ENCODE measurements around the gene SLC4A2. TPM values are rescaled to one million over a fixed set of nuclear protein-coding genes. Genes with fewer than 3 reads are reported as not detected.

Gene SLC4A2
- total RNA-seq, 2 donors from 2014 or later: 265 to 284 TPM

DNA sequence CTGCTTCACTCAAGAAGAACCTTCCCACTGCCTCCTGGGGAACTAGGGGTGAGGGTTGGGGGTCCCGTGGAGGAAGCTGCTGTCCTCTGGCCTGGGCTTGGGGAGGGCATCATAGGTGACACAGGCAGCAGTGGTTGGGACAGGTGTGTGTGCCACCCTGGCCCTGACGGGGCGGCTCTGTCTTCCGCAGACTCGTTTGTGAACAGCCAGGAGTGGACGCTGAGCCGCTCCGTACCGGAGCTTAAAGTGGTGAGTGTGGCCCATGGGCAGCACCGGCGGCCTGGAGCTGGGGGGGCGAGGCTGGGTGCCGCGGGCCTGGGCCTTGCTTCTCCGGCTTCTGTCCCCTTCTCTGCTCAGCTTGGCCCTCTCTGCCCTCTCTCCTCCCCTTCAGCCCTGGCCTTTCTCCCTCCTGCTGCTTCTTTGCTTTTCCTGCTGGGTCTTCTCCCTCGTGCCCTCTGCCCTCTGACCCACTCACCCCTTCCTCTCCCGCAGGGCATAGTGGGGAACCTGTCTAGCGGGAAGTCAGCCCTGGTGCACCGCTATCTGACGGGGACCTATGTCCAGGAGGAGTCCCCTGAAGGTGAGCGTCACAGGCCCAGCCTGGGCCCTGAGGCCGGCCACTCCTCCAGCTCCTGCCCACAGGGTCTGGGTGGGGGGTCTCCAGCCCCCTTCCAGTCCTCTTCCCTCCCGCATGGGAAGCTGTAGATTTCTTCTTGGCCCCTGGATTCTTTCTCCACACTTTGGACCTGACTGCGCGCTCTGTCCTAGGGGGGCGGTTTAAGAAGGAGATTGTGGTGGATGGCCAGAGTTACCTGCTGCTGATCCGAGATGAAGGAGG is 57.4 kb downstream of the SLC4A2 start:
- WGBS, 2 experiments (ENCODE audit: insufficient coverage in 1 of 2, insufficient read length in 1 of 2): 92 to 96% methylated on average over 15 to 27 of the region's 27 CpGs
- H3K27ac ChIP-seq (ENCODE audit: low read depth, low read length): no peak overlapping the region
- no peaks in the 10 kb centered on the region for H3K9me3 Mint-ChIP-seq
- no peaks in the 10 kb centered on the region for H3K9me3 ChIP-seq (ENCODE audit: control insufficient read depth, low read length)
- H3K4me3 Mint-ChIP-seq: no peak overlapping the region
- peaks cover 21% of the 10 kb centered on the region for H3K4me1 Mint-ChIP-seq
- H3K27me3 ChIP-seq (ENCODE audit: control insufficient read depth, insufficient read depth, low read length, poor library complexity, severe bottlenecking): no peaks in the 10 kb centered on the region
- TF ChIP-seq, protein P1, sequence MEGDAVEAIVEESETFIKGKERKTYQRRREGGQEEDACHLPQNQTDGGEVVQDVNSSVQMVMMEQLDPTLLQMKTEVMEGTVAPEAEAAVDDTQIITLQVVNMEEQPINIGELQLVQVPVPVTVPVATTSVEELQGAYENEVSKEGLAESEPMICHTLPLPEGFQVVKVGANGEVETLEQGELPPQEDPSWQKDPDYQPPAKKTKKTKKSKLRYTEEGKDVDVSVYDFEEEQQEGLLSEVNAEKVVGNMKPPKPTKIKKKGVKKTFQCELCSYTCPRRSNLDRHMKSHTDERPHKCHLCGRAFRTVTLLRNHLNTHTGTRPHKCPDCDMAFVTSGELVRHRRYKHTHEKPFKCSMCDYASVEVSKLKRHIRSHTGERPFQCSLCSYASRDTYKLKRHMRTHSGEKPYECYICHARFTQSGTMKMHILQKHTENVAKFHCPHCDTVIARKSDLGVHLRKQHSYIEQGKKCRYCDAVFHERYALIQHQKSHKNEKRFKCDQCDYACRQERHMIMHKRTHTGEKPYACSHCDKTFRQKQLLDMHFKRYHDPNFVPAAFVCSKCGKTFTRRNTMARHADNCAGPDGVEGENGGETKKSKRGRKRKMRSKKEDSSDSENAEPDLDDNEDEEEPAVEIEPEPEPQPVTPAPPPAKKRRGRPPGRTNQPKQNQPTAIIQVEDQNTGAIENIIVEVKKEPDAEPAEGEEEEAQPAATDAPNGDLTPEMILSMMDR (conservative IDR thresholded peaks at IDR 0.05): no peak
- H3K27ac Mint-ChIP-seq: no peak overlapping the region
- H3K27me3 Mint-ChIP-seq (ENCODE audit: insufficient read depth): no peaks in the 10 kb centered on the region
- peaks cover 34% of the 10 kb centered on the region for H3K36me3 Mint-ChIP-seq (ENCODE audit: low read depth)
- H3K4me1 ChIP-seq (ENCODE audit: control insufficient read depth, insufficient read depth, low read length): peaks cover 23% of the 10 kb centered on the region
- H3K9ac ChIP-seq (ENCODE audit: extremely low read depth, low read length, poor library complexity, severe bottlenecking): no peak overlapping the region
- DNase-seq: no peak
- H3K36me3 ChIP-seq (ENCODE audit: control insufficient read depth, insufficient read depth, low read length): peaks cover 29% of the 10 kb centered on the region
- no peak overlapping the region for H3K4me3 ChIP-seq (ENCODE audit: low read length)

GRCh38 chr7:151117565-151117964 is 58.2 kb downstream of the SLC4A2 start:
- H3K4me1 Mint-ChIP-seq: peaks cover 18% of the 10 kb centered on the region
- H3K27me3 Mint-ChIP-seq (ENCODE audit: insufficient read depth): no peaks in the 10 kb centered on the region
- no peak overlapping the region for H3K4me3 Mint-ChIP-seq
- no peaks in the 10 kb centered on the region for H3K9me3 Mint-ChIP-seq
- Histone ChIP-seq H3K27me3 (ENCODE audit: control insufficient read depth, insufficient read depth, low read length, poor library complexity, severe bottlenecking) (no peaks in the 10 kb centered on the region), H3K4me1 (ENCODE audit: control insufficient read depth, insufficient read depth, low read length) (peaks cover 20% of the 10 kb centered on the region), H3K36me3 (ENCODE audit: control insufficient read depth, insufficient read depth, low read length) (peaks cover 29% of the 10 kb centered on the region), H3K9me3 (ENCODE audit: control insufficient read depth, low read length) (no peaks in the 10 kb centered on the region), H3K4me3 (ENCODE audit: low read length) (no peak overlapping the region), H3K27ac (ENCODE audit: low read depth, low read length) (no peak overlapping the region), H3K9ac (ENCODE audit: extremely low read depth, low read length, poor library complexity, severe bottlenecking) (no peak overlapping the region)
- TF ChIP-seq, protein P1 (conservative IDR thresholded peaks at IDR 0.05): no peak
- no peak for DNase-seq
- H3K36me3 Mint-ChIP-seq (ENCODE audit: low read depth): peaks cover 35% of the 10 kb centered on the region
- H3K27ac Mint-ChIP-seq: no peak overlapping the region
- WGBS, 2 experiments (ENCODE audit: insufficient coverage in 1 of 2, insufficient read length in 1 of 2): 94 to 97% methylated on average over 6 to 12 of the region's 12 CpGs

DNA sequence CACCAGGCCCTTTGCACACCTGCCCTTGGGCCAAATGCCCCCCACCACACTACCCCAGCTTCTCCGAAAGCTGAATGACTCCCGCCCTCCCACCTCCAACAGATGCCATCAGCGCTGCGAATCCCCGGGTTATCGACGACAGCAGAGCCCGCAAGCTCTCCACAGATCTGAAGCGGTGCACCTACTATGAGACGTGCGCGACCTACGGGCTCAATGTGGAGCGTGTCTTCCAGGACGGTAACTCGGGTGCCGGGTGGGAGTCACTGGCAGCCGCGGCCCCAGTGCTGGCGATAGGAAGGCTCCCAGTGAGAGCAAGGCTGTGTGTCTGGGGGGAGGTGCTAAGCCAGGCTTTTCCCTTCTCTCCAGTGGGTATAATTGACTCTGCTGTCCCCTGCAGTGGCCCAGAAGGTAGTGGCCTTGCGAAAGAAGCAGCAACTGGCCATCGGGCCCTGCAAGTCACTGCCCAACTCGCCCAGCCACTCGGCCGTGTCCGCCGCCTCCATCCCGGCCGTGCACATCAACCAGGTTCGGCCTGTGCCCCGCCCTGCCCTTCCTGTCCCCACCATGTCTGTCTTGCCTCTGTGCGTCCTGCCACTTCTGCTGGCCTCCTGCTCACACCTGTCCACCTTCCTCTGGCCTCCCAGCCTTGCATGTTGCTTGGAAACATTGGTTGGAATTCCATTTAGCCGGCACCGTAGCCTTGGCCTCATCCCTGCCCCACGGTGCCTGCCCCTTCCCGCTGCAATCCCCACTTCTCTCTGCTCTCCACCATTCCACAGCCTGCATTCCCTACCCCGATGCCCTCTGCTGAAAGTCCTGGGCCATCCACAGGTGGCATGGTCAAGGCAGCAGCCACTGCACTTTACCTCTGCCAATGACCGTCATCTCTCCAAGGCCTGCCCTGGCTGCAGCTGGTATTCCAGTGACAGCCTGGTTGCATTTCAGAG is 59.0 kb downstream of the SLC4A2 start:
- Mint-ChIP-seq H3K27ac (no peak overlapping the region), H3K4me1 (peaks cover 12% of the 10 kb centered on the region), H3K36me3 (ENCODE audit: low read depth) (peaks cover 39% of the 10 kb centered on the region), H3K27me3 (ENCODE audit: insufficient read depth) (no peaks in the 10 kb centered on the region), H3K4me3 (no peak overlapping the region), H3K9me3 (no peaks in the 10 kb centered on the region)
- no peak overlapping the region for H3K9ac ChIP-seq (ENCODE audit: extremely low read depth, low read length, poor library complexity, severe bottlenecking)
- no peak for DNase-seq
- 96% methylated on average over 32 to 38 of the region's 38 CpGs for WGBS, 2 experiments (ENCODE audit: insufficient coverage in 1 of 2, insufficient read length in 1 of 2)
- TF ChIP-seq, protein P1 (conservative IDR thresholded peaks at IDR 0.05): no peak
- no peak overlapping the region for H3K4me3 ChIP-seq (ENCODE audit: low read length)
- H3K27me3 ChIP-seq (ENCODE audit: control insufficient read depth, insufficient read depth, low read length, poor library complexity, severe bottlenecking): no peaks in the 10 kb centered on the region
- peaks cover 29% of the 10 kb centered on the region for H3K36me3 ChIP-seq (ENCODE audit: control insufficient read depth, insufficient read depth, low read length)
- no peak overlapping the region for H3K27ac ChIP-seq (ENCODE audit: low read depth, low read length)
- H3K4me1 ChIP-seq (ENCODE audit: control insufficient read depth, insufficient read depth, low read length): peaks cover 15% of the 10 kb centered on the region
- no peaks in the 10 kb centered on the region for H3K9me3 ChIP-seq (ENCODE audit: control insufficient read depth, low read length)
